ENCODE data around the gene TRIM58.

GRCh38 chr1:247883346-247883745 is 26.4 kb downstream of the TRIM58 start:
- TF ChIP-seq, protein P1, sequence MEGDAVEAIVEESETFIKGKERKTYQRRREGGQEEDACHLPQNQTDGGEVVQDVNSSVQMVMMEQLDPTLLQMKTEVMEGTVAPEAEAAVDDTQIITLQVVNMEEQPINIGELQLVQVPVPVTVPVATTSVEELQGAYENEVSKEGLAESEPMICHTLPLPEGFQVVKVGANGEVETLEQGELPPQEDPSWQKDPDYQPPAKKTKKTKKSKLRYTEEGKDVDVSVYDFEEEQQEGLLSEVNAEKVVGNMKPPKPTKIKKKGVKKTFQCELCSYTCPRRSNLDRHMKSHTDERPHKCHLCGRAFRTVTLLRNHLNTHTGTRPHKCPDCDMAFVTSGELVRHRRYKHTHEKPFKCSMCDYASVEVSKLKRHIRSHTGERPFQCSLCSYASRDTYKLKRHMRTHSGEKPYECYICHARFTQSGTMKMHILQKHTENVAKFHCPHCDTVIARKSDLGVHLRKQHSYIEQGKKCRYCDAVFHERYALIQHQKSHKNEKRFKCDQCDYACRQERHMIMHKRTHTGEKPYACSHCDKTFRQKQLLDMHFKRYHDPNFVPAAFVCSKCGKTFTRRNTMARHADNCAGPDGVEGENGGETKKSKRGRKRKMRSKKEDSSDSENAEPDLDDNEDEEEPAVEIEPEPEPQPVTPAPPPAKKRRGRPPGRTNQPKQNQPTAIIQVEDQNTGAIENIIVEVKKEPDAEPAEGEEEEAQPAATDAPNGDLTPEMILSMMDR (conservative IDR thresholded peaks at IDR 0.05 in 1 of 2, IDR thresholded peaks at IDR 0.05 in 1 of 2; ENCODE audit: low read depth in 1 of 2, low read length in 2 of 2) = no peak
- no peak for TF ChIP-seq EZH2 (IDR thresholded peaks at IDR 0.05; ENCODE audit: low read length, missing control alignments)
